Measurements from ENCODE around the gene TAF11L2.

- TF ChIP-seq, protein P1, sequence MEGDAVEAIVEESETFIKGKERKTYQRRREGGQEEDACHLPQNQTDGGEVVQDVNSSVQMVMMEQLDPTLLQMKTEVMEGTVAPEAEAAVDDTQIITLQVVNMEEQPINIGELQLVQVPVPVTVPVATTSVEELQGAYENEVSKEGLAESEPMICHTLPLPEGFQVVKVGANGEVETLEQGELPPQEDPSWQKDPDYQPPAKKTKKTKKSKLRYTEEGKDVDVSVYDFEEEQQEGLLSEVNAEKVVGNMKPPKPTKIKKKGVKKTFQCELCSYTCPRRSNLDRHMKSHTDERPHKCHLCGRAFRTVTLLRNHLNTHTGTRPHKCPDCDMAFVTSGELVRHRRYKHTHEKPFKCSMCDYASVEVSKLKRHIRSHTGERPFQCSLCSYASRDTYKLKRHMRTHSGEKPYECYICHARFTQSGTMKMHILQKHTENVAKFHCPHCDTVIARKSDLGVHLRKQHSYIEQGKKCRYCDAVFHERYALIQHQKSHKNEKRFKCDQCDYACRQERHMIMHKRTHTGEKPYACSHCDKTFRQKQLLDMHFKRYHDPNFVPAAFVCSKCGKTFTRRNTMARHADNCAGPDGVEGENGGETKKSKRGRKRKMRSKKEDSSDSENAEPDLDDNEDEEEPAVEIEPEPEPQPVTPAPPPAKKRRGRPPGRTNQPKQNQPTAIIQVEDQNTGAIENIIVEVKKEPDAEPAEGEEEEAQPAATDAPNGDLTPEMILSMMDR (IDR thresholded peaks at IDR 0.05), result no peak
- TF ChIP-seq EZH2 (IDR thresholded peaks at IDR 0.05) (no peak), EZH2phosphoT487 (IDR thresholded peaks at IDR 0.05) (no peak)
Measured at GRCh38 chr5:17511775-17512325, 13.8 kb downstream of the TAF11L2 start.

Measured in neural progenitor cell (in vitro differentiated cells).